Naive B cell (primary cell): Measurements from ENCODE around the gene RAPGEF4. TPM values are rescaled to one million over a fixed set of nuclear protein-coding genes. Genes with fewer than 3 reads are reported as not detected.
A peak's percentile ranks its signal among the peaks of the same experiment; 100 is the strongest.

Experiments
- ATAC-seq, 2 donors: fragments of 150-1000 bp; cut with Tn5 transposase; 2 replicates each; pipeline ENCODE4 v1.10.0; 2021; ENCODE audit warnings: low read depth in 2 of 2, mild to moderate bottlenecking in 2 of 2, moderate library complexity in 2 of 2
- DNase-seq: peaks from one replicate; pipeline ENCODE4 v3.0.0; 2022
- H3K27ac Mint-ChIP-seq, 6 donors: one replicate each; pipeline ENCODE4 v1.8.0; 2020 to 2022; ENCODE audit warnings: mild to moderate bottlenecking in 6 of 6, mixed read lengths in 6 of 6, moderate library complexity in 5 of 6, inconsistent platforms in 2 of 6
- H3K27me3 Mint-ChIP-seq, 3 donors: one replicate each; pipeline ENCODE4 v1.8.0; 2021 to 2022; ENCODE audit warnings: mixed read lengths in 3 of 3, mild to moderate bottlenecking in 1 of 3
- H3K36me3 Mint-ChIP-seq, 2 donors: one replicate each; pipeline ENCODE4 v1.8.0; 2020 to 2022; ENCODE audit warnings: mixed read lengths in 2 of 2, inconsistent platforms in 1 of 2, mild to moderate bottlenecking in 1 of 2
- H3K4me1 Mint-ChIP-seq, 3 donors: one replicate each; pipeline ENCODE4 v1.8.0; 2020 to 2022; ENCODE audit warnings: mixed read lengths in 3 of 3, inconsistent platforms in 1 of 3, mild to moderate bottlenecking in 1 of 3, moderate library complexity in 1 of 3
- H3K4me3 Mint-ChIP-seq, 8 donors: one replicate each; pipeline ENCODE4 v1.8.0; 2020 to 2022; ENCODE audit warnings: mild to moderate bottlenecking in 8 of 8, mixed read lengths in 8 of 8, moderate library complexity in 8 of 8, inconsistent platforms in 2 of 8
- H3K9me3 Mint-ChIP-seq, 7 donors: one replicate each; pipeline ENCODE4 v1.8.0; 2020 to 2022; ENCODE audit warnings: mixed read lengths in 7 of 7, mild to moderate bottlenecking in 5 of 7, inconsistent platforms in 2 of 7, moderate library complexity in 1 of 7
- polyA plus RNA-seq, 6 donors: library from polyadenylated mRNA; unstranded; fragments of 300-500 nt; fragmentation: Illumina TruSeq; gene quantifications; one replicate each; pipeline ENCODE4 v1.2.3, GENCODE V29; 2021; ENCODE audit warnings: low read depth in 6 of 6

RAPGEF4 gene
- polyA plus RNA-seq, 6 donors from 2014 or later: 0.07 TPM; not detected in 5

GRCh38 chr2:172925600-172925999, 190.0 kb downstream of the RAPGEF4 start:
- Mint-ChIP-seq H3K27ac (no peak overlapping the region), H3K4me3 (no peak overlapping the region), H3K27me3 (peaks cover 19 to 32% (median 30%) of the 10 kb centered on the region in 3 donors), H3K4me1 (peaks cover 0 to 7% (median 0%) of the 10 kb centered on the region in 3 donors), H3K9me3 (peaks cover 0 to 4% (median 0%) of the 10 kb centered on the region in 7 donors), H3K36me3 (no peaks in the 10 kb centered on the region)
- ATAC-seq (no peak), DNase-seq (no peak)

GRCh38 chr2:172926785-172927640, 191.4 kb downstream of the RAPGEF4 start:
- Mint-ChIP-seq H3K4me1 (peaks cover 0 to 7% (median 4%) of the 10 kb centered on the region in 3 donors), H3K9me3 (peaks cover 0 to 4% (median 0%) of the 10 kb centered on the region in 7 donors), H3K27me3 (peaks cover 22 to 42% (median 39%) of the 10 kb centered on the region in 3 donors), H3K4me3 (no peak overlapping the region), H3K27ac (no peak overlapping the region), H3K36me3 (no peaks in the 10 kb centered on the region)
- ATAC-seq (no peak), DNase-seq (no peak)

DNA sequence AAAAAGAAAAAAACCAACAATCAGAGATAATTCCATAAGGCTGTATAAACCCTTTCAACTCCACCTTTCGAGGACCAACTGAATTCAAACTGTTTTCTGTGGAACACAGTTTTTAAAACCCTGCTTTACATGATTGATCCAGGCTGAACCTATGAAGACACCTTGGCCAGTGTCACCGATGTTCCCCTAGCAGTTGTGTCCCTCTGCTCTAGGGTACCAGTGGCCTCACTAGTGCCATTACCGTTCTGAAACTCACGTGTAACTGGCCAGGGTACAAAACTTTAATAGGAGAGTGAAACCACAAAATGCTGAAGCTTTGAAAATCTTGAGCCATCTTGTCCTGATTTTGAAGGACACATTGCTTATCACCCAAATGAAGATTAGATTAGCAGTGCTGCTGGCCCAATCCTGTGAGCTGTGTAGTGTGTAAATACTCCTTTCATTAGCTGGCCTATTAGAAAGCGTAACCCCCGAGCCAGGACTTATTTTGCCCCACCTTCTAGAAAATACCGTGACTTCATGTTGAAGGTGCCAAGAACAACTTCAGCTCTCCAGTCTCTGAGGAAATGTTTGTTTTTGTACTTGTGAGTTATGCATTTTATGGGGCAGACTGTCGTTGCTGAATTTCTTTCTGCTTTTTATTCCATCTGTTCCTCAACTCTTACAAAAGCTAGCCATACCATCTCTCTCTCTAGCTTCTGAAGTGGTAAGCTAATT, 192.2 kb downstream of the RAPGEF4 start:
- Mint-ChIP-seq H3K9me3 (peaks cover 0 to 4% (median 0%) of the 10 kb centered on the region in 7 donors), H3K36me3 (no peaks in the 10 kb centered on the region), H3K27ac (peak overlapping the region in 1 of 6 donors; percentile 6), H3K4me1 (peaks cover 0 to 7% (median 4%) of the 10 kb centered on the region in 3 donors), H3K4me3 (no peak overlapping the region), H3K27me3 (peaks cover 22 to 45% (median 41%) of the 10 kb centered on the region in 3 donors)
- DNase-seq (no peak), ATAC-seq (no peak)

- H3K27ac Mint-ChIP-seq: no peak overlapping the region
- peaks cover 0 to 3% (median 0%) of the 10 kb centered on the region in 7 donors for H3K9me3 Mint-ChIP-seq
- ATAC-seq: no peak
These were observed 193.1 kb downstream of the RAPGEF4 start for GRCh38 chr2:172928756-172929155.

DNA sequence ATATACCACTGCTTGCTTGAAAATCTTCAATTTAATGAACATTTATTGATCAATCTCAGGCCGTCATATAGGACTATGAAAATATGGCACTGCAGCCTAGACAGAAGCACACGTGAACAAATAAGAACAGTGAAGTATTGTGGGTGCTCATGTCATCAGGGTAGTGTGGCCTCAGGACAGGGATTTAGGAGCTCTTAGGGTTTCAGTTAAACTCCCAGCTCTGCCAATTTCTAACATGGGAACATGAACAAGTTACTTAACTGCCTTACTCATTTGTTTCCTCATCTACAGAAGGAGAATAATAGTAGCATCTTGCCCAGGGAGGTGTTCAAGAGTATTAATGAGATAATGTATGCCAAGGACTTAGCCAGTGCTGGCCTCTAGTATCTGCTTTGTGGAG, 194.0 kb downstream of the RAPGEF4 start:
- peaks cover 0 to 4% (median 1%) of the 10 kb centered on the region in 3 donors for H3K4me1 Mint-ChIP-seq
- H3K4me3 Mint-ChIP-seq: no peak overlapping the region
- no peak for DNase-seq
- H3K27me3 Mint-ChIP-seq: peaks cover 22 to 46% (median 45%) of the 10 kb centered on the region in 3 donors
- no peak overlapping the region for H3K27ac Mint-ChIP-seq
- no peak for ATAC-seq
- H3K9me3 Mint-ChIP-seq: peaks cover 0 to 3% (median 0%) of the 10 kb centered on the region in 7 donors
- no peaks in the 10 kb centered on the region for H3K36me3 Mint-ChIP-seq

More at GRCh38 chr2:172928756-172929155, 193.1 kb downstream of the RAPGEF4 start:
- Mint-ChIP-seq H3K4me1 (peaks cover 0 to 4% (median 1%) of the 10 kb centered on the region in 3 donors), H3K36me3 (no peaks in the 10 kb centered on the region), H3K4me3 (no peak overlapping the region), H3K27me3 (peaks cover 22 to 46% (median 45%) of the 10 kb centered on the region in 3 donors)
- DNase-seq: no peak

DNA sequence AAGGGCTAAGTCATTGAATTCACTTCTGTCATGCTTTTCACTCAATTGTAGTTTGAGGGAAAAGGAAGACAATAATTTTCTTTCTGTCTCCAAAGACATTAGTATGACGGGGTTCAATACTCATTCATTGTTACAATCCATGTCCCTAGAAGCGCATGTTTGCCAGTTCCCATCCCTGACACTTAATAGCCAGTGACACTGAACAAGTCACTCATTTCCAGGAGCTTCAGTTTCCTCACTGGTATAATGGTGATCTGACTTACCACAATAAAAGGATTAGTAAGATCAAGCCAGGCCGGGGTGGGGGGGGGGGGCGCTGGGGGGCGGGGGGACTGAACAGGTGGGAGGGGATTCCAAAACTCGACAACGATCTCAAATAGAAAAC, 195.2 kb downstream of the RAPGEF4 start:
- Mint-ChIP-seq H3K4me3 (no peak overlapping the region), H3K36me3 (no peaks in the 10 kb centered on the region), H3K27me3 (peaks cover 22 to 41% (median 38%) of the 10 kb centered on the region in 3 donors), H3K4me1 (peaks cover 0 to 4% (median 0%) of the 10 kb centered on the region in 3 donors), H3K27ac (no peak overlapping the region), H3K9me3 (no peaks in the 10 kb centered on the region)
- no peak for DNase-seq
- ATAC-seq: no peak

- Mint-ChIP-seq H3K36me3 (no peaks in the 10 kb centered on the region), H3K4me3 (peak overlapping the region in 1 of 8 donors; percentile 4), H3K27me3 (peaks cover 22 to 41% (median 37%) of the 10 kb centered on the region in 3 donors), H3K9me3 (no peaks in the 10 kb centered on the region), H3K4me1 (peaks cover 0 to 4% (median 0%) of the 10 kb centered on the region in 3 donors), H3K27ac (no peak overlapping the region)
- DNase-seq (no peak), ATAC-seq (no peak)
These were observed 195.7 kb downstream of the RAPGEF4 start for GRCh38 chr2:172931256-172931894.

GRCh38 chr2:172931918-172932520, 196.4 kb downstream of the RAPGEF4 start:
- H3K4me3 Mint-ChIP-seq: no peak overlapping the region
- ATAC-seq (peak in 1 of 2 donors; percentile 33), DNase-seq (peak; percentile 11)
- no peak overlapping the region for H3K27ac Mint-ChIP-seq
- peaks cover 18 to 41% (median 37%) of the 10 kb centered on the region in 3 donors for H3K27me3 Mint-ChIP-seq
- H3K9me3 Mint-ChIP-seq: no peaks in the 10 kb centered on the region
- H3K4me1 Mint-ChIP-seq: peaks cover 0 to 4% (median 0%) of the 10 kb centered on the region in 3 donors
- no peaks in the 10 kb centered on the region for H3K36me3 Mint-ChIP-seq

DNA sequence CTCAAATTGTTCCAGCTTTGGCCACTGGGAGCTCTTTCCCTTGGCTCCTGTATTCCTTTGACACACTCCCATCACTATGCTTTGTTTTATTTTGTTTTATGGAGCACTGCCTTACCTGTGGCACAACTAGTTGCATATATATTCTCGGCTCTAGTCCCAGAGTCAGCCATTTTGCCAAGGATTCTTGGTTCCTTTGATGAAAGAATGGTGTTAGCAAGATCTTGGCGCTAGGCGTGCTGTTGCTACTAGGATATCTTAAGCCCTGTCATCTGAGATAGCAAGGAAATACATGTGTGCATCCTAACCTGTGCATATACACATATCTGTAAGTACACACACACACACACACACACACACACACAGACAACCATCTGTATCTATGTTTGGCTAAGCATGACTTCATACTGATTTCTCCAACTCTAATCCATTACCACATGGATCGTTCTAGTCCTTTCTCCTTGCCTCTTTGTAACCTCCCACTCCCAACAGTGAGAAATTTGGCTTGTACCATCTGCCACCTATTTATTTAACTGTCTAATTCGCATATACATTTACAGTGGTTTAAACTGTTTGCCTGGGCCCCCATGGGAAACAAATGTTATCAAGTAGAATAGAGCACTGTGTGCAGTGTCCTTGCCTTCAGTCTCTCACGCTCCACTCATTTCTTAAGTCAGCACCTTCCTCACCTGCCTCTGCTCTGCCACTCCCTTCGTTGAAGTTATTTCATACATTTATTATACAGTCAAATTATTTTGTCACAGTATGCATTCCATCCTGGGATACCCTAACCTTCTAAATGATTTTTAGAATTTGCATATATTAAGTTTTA, 202.5 kb downstream of the RAPGEF4 start:
- H3K4me1 Mint-ChIP-seq: no peaks in the 10 kb centered on the region
- ATAC-seq (no peak), DNase-seq (no peak)
- no peak overlapping the region for H3K27ac Mint-ChIP-seq
- no peak overlapping the region for H3K4me3 Mint-ChIP-seq
- H3K9me3 Mint-ChIP-seq: peaks cover 0 to 20% (median 4%) of the 10 kb centered on the region in 7 donors
- peaks cover 5 to 8% of the 10 kb centered on the region in 2 donors for H3K36me3 Mint-ChIP-seq
- peaks cover 25 to 37% (median 35%) of the 10 kb centered on the region in 3 donors for H3K27me3 Mint-ChIP-seq

- ATAC-seq (no peak), DNase-seq (no peak)
- no peaks in the 10 kb centered on the region for H3K4me1 Mint-ChIP-seq
- peaks cover 31 to 40% (median 32%) of the 10 kb centered on the region in 3 donors for H3K27me3 Mint-ChIP-seq
- H3K36me3 Mint-ChIP-seq: peaks cover 5 to 8% of the 10 kb centered on the region in 2 donors
- H3K27ac Mint-ChIP-seq: no peak overlapping the region
- H3K9me3 Mint-ChIP-seq: peaks cover 0 to 20% (median 4%) of the 10 kb centered on the region in 7 donors
- H3K4me3 Mint-ChIP-seq: no peak overlapping the region
These were observed 203.2 kb downstream of the RAPGEF4 start for GRCh38 chr2:172938713-172939375.

DNA sequence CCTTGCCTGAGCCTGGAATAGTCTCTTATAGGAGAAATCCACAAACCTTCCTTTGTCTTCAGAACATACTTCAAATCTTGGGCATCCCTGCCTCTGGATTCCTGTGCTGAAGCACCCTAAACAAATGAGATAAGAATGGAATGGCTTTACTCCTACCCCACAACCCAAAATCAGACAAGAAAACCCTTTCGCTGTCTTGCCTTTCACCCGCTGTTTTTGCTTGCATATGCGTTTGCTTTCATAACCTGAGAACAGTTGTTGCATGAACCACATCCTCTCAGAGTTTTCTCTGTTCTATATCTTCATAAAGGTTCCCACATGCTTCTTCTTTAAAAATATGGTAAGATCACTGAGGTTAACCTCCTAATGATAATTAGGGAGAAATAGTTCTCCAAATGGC, 207.9 kb downstream of the RAPGEF4 start:
- peaks cover 29 to 39% (median 34%) of the 10 kb centered on the region in 3 donors for H3K27me3 Mint-ChIP-seq
- DNase-seq (no peak), ATAC-seq (no peak)
- no peak overlapping the region for H3K27ac Mint-ChIP-seq
- peaks cover 0 to 25% (median 7%) of the 10 kb centered on the region in 7 donors for H3K9me3 Mint-ChIP-seq
- peaks cover 5 to 8% of the 10 kb centered on the region in 2 donors for H3K36me3 Mint-ChIP-seq
- H3K4me3 Mint-ChIP-seq: no peak overlapping the region
- H3K4me1 Mint-ChIP-seq: no peaks in the 10 kb centered on the region
